SU-DHL-6 (cell line): ENCODE measurements around the gene RAP1A.

Experiments
- H2AFZ ChIP-seq: fragments of 200-600 bp; sonication (generic); 2 replicates; pipeline ENCODE4 v1.6.1; 2014; ENCODE audit warnings: low read depth, mild to moderate bottlenecking, moderate library complexity, mixed read lengths, antibody characterized with exemption, low read length; ENCODE audit not compliant: severe bottlenecking
- H3F3A ChIP-seq: fragments of 200-600 bp; shearing (Covaris generic); 2 replicates; pipeline ENCODE4 v1.6.0; 2016; ENCODE audit warnings: antibody characterized with exemption, mild to moderate bottlenecking; ENCODE audit not compliant: insufficient read depth
- H3K27ac ChIP-seq: fragments of 200-600 bp; sonication (generic); 2 replicates; pipeline ENCODE4 v1.5.1; 2016; ENCODE audit warnings: low read depth, mild to moderate bottlenecking, low read length, moderate library complexity, mixed read lengths
- H3K27me3 ChIP-seq: fragments of 200-600 bp; sonication (generic), shearing (Covaris generic); 2 replicates; pipeline ENCODE4 v1.6.0; 2014; ENCODE audit warnings: mild to moderate bottlenecking, low read length
- H3K36me3 ChIP-seq: fragments of 200-600 bp; sonication (generic); 2 replicates; pipeline ENCODE4 v1.6.1; 2014; ENCODE audit warnings: mild to moderate bottlenecking, low read length, mixed read lengths
- H3K4me2 ChIP-seq: fragments of 300-600, 200-600 bp; shearing (Covaris generic), sonication (generic); 2 replicates; pipeline ENCODE4 v1.6.0; 2014; ENCODE audit warnings: low read length, low read depth, mild to moderate bottlenecking; ENCODE audit not compliant: poor library complexity, severe bottlenecking
- H3K4me3 ChIP-seq: fragments of 200-600 bp; sonication (generic); 2 replicates; pipeline ENCODE4 v1.5.1; 2014; ENCODE audit warnings: antibody characterized with exemption, low read length, mild to moderate bottlenecking, mixed read lengths; ENCODE audit not compliant: insufficient read depth, poor library complexity, severe bottlenecking
- H3K79me2 ChIP-seq: fragments of 200-600 bp; sonication (generic); 2 replicates; pipeline ENCODE4 v1.6.1; 2014; ENCODE audit warnings: mild to moderate bottlenecking, low read length, moderate library complexity; ENCODE audit not compliant: insufficient read depth
- H3K9ac ChIP-seq: fragments of 200-600 bp; sonication (generic); 2 replicates; pipeline ENCODE4 v1.7.0; 2014; ENCODE audit warnings: mild to moderate bottlenecking, low read length
- H3K9me2 ChIP-seq: fragments of 200-600 bp; sonication (generic); replicated peaks from 2 replicates; pipeline ENCODE4 v1.6.1; 2014; ENCODE audit warnings: low read length; ENCODE audit not compliant: insufficient read depth
- H3K9me3 ChIP-seq: fragments of 200-600 bp; sonication (generic); 2 replicates; pipeline ENCODE4 v1.6.1; 2014; ENCODE audit warnings: low read length, mixed read lengths; ENCODE audit not compliant: insufficient read depth
- H4K20me1 ChIP-seq: fragments of 200-600 bp; sonication (generic); 2 replicates; pipeline ENCODE4 v1.6.1; 2014; ENCODE audit warnings: low read depth, mild to moderate bottlenecking, antibody characterized with exemption, low read length, moderate library complexity, mixed read lengths
- CTCF ChIP-seq: fragments of 200-600 bp; sonication (generic); IDR thresholded peaks from one replicate; pipeline ENCODE4 v1.5.1; 2017; ENCODE audit warnings: antibody characterized with exemption, mild to moderate bottlenecking, low read length, moderate library complexity; ENCODE audit not compliant: insufficient read depth, poor library complexity, severe bottlenecking
- EZH2phosphoT487 ChIP-seq: fragments of 200-600 bp; sonication (generic), shearing (Covaris generic); conservative IDR thresholded peaks from 2 replicates; pipeline ENCODE4 v1.6.1; 2018; ENCODE audit warnings: mild to moderate bottlenecking, antibody characterized with exemption, low read length, moderate library complexity, mixed read lengths

Gene RAP1A

GRCh38 chr1:111691886-111692285 is 72.3 kb downstream of the RAP1A start:
- H3K9me2 ChIP-seq = no peaks in the 10 kb centered on the region
- no peak overlapping the region for H3K27ac ChIP-seq
- peaks cover 53% of the 10 kb centered on the region for H3K79me2 ChIP-seq
- peaks cover 38% of the 10 kb centered on the region for H3K36me3 ChIP-seq
- H3K27me3 ChIP-seq = no peaks in the 10 kb centered on the region
- peaks cover 9% of the 10 kb centered on the region for H3F3A ChIP-seq
- H3K9ac ChIP-seq = no peak overlapping the region
- TF ChIP-seq EZH2phosphoT487 (no peak), CTCF (no peak)
- H3K9me3 ChIP-seq = no peaks in the 10 kb centered on the region
- no peaks in the 10 kb centered on the region for H4K20me1 ChIP-seq
- no peak overlapping the region for H2AFZ ChIP-seq
- H3K4me3 ChIP-seq = no peak overlapping the region
- H3K4me2 ChIP-seq = no peak overlapping the region

GRCh38 chr1:111695801-111696200 is 76.2 kb downstream of the RAP1A start:
- Histone ChIP-seq H3K9me3 (no peaks in the 10 kb centered on the region), H3K9me2 (no peaks in the 10 kb centered on the region), H4K20me1 (no peaks in the 10 kb centered on the region), H2AFZ (no peak overlapping the region), H3K36me3 (peaks cover 67% of the 10 kb centered on the region), H3K4me2 (no peak overlapping the region), H3K9ac (no peak overlapping the region), H3K27ac (peak overlapping the region; percentile 5; the same call in 1 of the 2 replicates), H3K4me3 (no peak overlapping the region), H3K79me2 (peaks cover 15% of the 10 kb centered on the region; the same call in 1 of the 2 replicates), H3F3A (peaks cover under 1% of the 10 kb centered on the region; the same call in 1 of the 2 replicates), H3K27me3 (no peaks in the 10 kb centered on the region)
- TF ChIP-seq EZH2phosphoT487 = no peak
- no peak for TF ChIP-seq CTCF

GRCh38 chr1:111696330-111696729 is 76.7 kb downstream of the RAP1A start:
- TF ChIP-seq CTCF (no peak), EZH2phosphoT487 (no peak)
- H3K27ac ChIP-seq = peak overlapping the region; percentile 5; the same call in 1 of the 2 replicates

More at GRCh38 chr1:111696330-111696729, 76.7 kb downstream of the RAP1A start:
- Histone ChIP-seq H3K27me3 (no peaks in the 10 kb centered on the region), H3K9me2 (no peaks in the 10 kb centered on the region), H2AFZ (no peak overlapping the region), H3K9me3 (no peaks in the 10 kb centered on the region), H3K9ac (no peak overlapping the region), H3F3A (no peaks in the 10 kb centered on the region; the same call in 1 of the 2 replicates), H3K36me3 (peaks cover 64% of the 10 kb centered on the region), H3K4me3 (no peak overlapping the region), H4K20me1 (no peaks in the 10 kb centered on the region), H3K79me2 (peaks cover 11% of the 10 kb centered on the region; the same call in 1 of the 2 replicates), H3K4me2 (no peak overlapping the region)
